Astrocyte of the spinal cord (primary cell): ENCODE measurements around the gene SLC17A9.

Source experiments
- DNase-seq: peaks from one replicate; pipeline ENCODE4 v3.0.0; 2011; ENCODE audit warnings: low read depth, low spot score
- H3K4me3 ChIP-seq: 2 replicates; pipeline ENCODE4 v1.5.1; 2011; ENCODE audit warnings: low read depth, mild to moderate bottlenecking, low read length, moderate library complexity
- CTCF ChIP-seq: IDR thresholded peaks from 2 replicates; pipeline ENCODE4 v1.5.1; 2012; ENCODE audit warnings: low read depth, mild to moderate bottlenecking, low read length, inconsistent platforms
- in situ Hi-C: cut with HindIII; loops from 2 replicates; pipeline ENCODE4 v1.10.0; 2017; ENCODE audit warnings: low sequenced_read_pairs

SLC17A9 gene

GRCh38 chr20:62928246-62928939 lies 24.1 kb upstream of the SLC17A9 start:
- TF ChIP-seq CTCF: no peak
- DNase-seq: no peak
- in situ Hi-C loops: no loop called here
- H3K4me3 ChIP-seq: peak overlapping the region; percentile 37

- in situ Hi-C loops: no loop called here
- TF ChIP-seq CTCF: no peak
- H3K4me3 ChIP-seq: peak overlapping the region; percentile 37
- peak; percentile 40 for DNase-seq
These were observed 23.4 kb upstream of the SLC17A9 start for GRCh38 chr20:62929051-62929538.

- no peak for DNase-seq
- H3K4me3 ChIP-seq: no peak overlapping the region
- in situ Hi-C loops: no loop called here
- no peak for TF ChIP-seq CTCF
These were observed 21.0 kb upstream of the SLC17A9 start for GRCh38 chr20:62931464-62931863.

- no peak for DNase-seq
- in situ Hi-C loops: no loop called here
- no peak for TF ChIP-seq CTCF
- no peak overlapping the region for H3K4me3 ChIP-seq
These were observed 18.5 kb upstream of the SLC17A9 start for GRCh38 chr20:62933966-62934365.

- in situ Hi-C loops: no loop called here
- no peak for TF ChIP-seq CTCF
- no peak overlapping the region for H3K4me3 ChIP-seq
- no peak for DNase-seq
These were observed 17.1 kb upstream of the SLC17A9 start for GRCh38 chr20:62935204-62935967.

GRCh38 chr20:62935968-62936585 lies 16.4 kb upstream of the SLC17A9 start:
- TF ChIP-seq CTCF: no peak
- in situ Hi-C loops: no loop called here
- peak overlapping the region; percentile 82 for H3K4me3 ChIP-seq

More at GRCh38 chr20:62935968-62936585, 16.4 kb upstream of the SLC17A9 start:
- DNase-seq: no peak
